HFFc6 (cell line): Measurements from ENCODE around the gene SLC39A9. TPM values are rescaled to one million over a fixed set of nuclear protein-coding genes. Genes with fewer than 3 reads are reported as not detected.

ENCODE experiments used
- DNase-seq: peaks from one replicate; pipeline ENCODE4 v3.0.0-alpha.2; 2018
- H3K27ac Mint-ChIP-seq: 2 replicates; pipeline ENCODE4 v1.8.0; 2020; ENCODE audit warnings: mild to moderate bottlenecking, mixed read lengths
- H3K27me3 Mint-ChIP-seq: 2 replicates; pipeline ENCODE4 v1.8.0; 2021; ENCODE audit warnings: mild to moderate bottlenecking, moderate library complexity, mixed read lengths; ENCODE audit not compliant: insufficient read depth
- H3K36me3 Mint-ChIP-seq: 2 replicates; pipeline ENCODE4 v1.8.0; 2021; ENCODE audit warnings: low read depth, mixed read lengths
- H3K4me1 Mint-ChIP-seq: 2 replicates; pipeline ENCODE4 v1.8.0; 2020; ENCODE audit warnings: low read depth, mixed read lengths
- H3K4me3 Mint-ChIP-seq: 2 replicates; pipeline ENCODE4 v1.8.0; 2020; ENCODE audit warnings: mild to moderate bottlenecking, moderate library complexity, mixed read lengths
- H3K9me3 Mint-ChIP-seq: 2 replicates; pipeline ENCODE4 v1.8.0; 2020; ENCODE audit warnings: mild to moderate bottlenecking, mixed read lengths
- total RNA-seq, 6 experiments: library from RNA; stranded (reverse); fragmentation: NEBNext Ultra II Directional; extraction: Animal tissue kit (Norgen Biotek cat#: 25700); gene quantifications; 2 replicates in 1 of 6; 3 replicates in 5 of 6; pipeline ENCODE4 v1.2.3, GENCODE V29; 2021
- TF ChIP-seq, protein P1 (sequence below): fragments of 200-600 bp; sonication (generic); IDR thresholded peaks from 2 replicates; pipeline ENCODE4 v1.5.0; 2021; ENCODE audit warnings: antibody characterized with exemption, mild to moderate bottlenecking

Gene SLC39A9
- total RNA-seq, 6 experiments from 2014 or later, result 58.8 to 88.5 (median 73.3) TPM

DNA sequence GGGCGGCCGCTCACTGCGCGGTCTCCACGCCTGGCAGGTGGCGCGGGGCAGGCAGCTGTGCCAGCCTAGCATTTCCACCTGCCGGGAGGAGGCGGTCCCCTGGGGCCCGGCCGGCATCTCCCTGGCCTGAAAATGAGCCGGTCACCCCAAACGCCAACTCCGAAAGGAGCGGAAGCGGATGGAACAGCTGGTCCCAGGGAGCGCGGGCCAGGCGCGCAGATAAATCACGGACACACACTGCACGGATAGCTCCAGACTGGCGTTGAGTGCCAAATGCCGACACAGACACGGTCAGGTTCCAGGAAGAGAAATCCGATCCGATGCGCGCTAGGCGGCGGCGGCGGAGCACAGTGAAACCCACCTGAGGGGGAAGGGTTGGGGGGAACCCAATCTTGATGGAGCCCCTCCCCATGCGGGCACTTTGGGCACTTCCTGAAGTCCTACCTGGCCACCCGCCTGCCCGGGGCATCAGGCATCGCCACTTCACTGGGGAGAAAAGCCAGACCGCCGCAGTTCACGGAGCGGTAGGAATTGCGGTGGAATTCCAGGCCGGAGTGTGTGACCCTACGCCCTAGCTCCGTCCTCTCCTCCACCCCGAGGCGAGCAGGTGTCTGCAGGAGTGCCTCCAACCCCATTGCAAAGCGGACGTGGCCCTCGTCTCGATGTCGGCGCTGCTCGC lies 85.4 kb downstream of the SLC39A9 start:
- no peaks in the 10 kb centered on the region for H3K4me1 Mint-ChIP-seq
- DNase-seq, result no peak
- no peak overlapping the region for H3K27ac Mint-ChIP-seq
- H3K36me3 Mint-ChIP-seq, result no peaks in the 10 kb centered on the region
- H3K27me3 Mint-ChIP-seq, result peaks cover 49% of the 10 kb centered on the region
- TF ChIP-seq, protein P1, sequence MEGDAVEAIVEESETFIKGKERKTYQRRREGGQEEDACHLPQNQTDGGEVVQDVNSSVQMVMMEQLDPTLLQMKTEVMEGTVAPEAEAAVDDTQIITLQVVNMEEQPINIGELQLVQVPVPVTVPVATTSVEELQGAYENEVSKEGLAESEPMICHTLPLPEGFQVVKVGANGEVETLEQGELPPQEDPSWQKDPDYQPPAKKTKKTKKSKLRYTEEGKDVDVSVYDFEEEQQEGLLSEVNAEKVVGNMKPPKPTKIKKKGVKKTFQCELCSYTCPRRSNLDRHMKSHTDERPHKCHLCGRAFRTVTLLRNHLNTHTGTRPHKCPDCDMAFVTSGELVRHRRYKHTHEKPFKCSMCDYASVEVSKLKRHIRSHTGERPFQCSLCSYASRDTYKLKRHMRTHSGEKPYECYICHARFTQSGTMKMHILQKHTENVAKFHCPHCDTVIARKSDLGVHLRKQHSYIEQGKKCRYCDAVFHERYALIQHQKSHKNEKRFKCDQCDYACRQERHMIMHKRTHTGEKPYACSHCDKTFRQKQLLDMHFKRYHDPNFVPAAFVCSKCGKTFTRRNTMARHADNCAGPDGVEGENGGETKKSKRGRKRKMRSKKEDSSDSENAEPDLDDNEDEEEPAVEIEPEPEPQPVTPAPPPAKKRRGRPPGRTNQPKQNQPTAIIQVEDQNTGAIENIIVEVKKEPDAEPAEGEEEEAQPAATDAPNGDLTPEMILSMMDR, result no peak
- no peak overlapping the region for H3K4me3 Mint-ChIP-seq
- no peaks in the 10 kb centered on the region for H3K9me3 Mint-ChIP-seq

DNA sequence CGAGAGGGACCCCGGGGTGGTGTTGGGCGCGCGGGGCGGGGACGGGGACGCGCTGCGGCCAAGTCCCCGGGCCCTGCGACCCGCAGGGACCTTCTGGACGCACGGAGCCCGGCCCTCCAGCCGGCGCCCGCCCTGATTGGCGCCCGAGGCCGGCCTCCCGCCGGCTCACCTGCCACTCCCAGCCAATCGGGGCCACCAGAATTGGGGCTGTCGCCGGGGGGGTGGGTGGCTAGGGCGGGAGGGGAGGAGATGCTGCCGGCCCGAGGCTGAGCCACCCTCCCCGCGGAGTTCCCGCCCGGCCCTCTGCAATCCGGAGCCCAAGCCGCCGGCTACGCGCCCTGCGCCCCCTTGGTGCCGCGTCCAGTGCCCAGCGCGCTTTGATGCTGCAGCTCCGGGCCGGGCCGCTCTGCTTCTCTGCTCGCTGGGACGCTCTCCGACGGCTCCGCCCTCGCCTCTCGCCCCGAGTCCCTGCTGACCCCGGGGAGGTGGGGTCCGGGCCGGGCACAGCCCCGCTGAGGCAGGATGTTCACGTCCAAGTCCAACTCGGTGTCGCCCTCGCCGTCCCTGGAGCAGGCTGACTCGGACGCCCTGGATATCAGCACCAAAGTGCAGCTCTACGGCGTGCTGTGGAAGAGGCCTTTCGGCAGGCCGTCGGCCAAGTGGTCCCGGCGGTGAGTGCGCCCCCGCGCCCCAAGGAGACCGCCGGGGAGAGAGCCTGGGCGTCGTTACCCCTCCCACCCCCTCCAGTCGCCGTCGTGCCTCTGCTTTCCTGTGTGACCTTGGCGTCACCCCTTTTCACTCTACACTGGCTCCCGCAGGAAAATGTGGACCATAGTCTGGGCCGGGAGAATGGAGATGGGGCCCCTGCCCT lies 86.2 kb downstream of the SLC39A9 start, which contains the start of gene PLEKHD1:
Gene PLEKHD1, plus strand, starts transcription at position 285 of the 871 bp plus-strand sequence. Its CDS starts 238 bp downstream, at position 523.
- TF ChIP-seq, protein P1, result no peak
- no peaks in the 10 kb centered on the region for H3K36me3 Mint-ChIP-seq
- no peak within 1 kb of the TSS for H3K27ac Mint-ChIP-seq
- no peaks in the 10 kb centered on the region for H3K4me1 Mint-ChIP-seq
- DNase-seq, result no peak
- peaks cover 51% of the 10 kb centered on the region for H3K27me3 Mint-ChIP-seq
- H3K9me3 Mint-ChIP-seq, result no peaks in the 10 kb centered on the region
- no peak within 1 kb of the TSS for H3K4me3 Mint-ChIP-seq

DNA sequence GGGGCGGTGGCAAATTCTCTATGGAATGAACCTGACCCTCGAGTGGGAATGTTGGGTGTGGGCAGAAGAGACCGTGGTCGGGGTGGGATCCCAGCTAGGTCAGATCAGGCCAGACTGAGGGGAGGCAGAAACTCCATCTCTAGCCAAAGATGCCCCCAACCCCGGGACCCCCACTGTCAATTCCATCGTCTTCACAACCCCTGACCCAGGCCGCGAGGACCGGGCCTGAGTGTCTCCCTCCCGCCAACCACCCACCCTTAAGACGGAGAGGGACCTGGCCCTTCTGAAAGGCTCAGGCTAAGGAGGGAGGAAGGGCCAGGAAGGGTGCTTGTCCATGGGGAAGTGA lies 86.8 kb downstream of the SLC39A9 start:
- TF ChIP-seq, protein P1, result no peak
- Mint-ChIP-seq H3K4me3 (no peak overlapping the region), H3K27ac (no peak overlapping the region), H3K36me3 (no peaks in the 10 kb centered on the region), H3K9me3 (no peaks in the 10 kb centered on the region), H3K4me1 (no peaks in the 10 kb centered on the region), H3K27me3 (peaks cover 55% of the 10 kb centered on the region)
- DNase-seq, result no peak

DNA sequence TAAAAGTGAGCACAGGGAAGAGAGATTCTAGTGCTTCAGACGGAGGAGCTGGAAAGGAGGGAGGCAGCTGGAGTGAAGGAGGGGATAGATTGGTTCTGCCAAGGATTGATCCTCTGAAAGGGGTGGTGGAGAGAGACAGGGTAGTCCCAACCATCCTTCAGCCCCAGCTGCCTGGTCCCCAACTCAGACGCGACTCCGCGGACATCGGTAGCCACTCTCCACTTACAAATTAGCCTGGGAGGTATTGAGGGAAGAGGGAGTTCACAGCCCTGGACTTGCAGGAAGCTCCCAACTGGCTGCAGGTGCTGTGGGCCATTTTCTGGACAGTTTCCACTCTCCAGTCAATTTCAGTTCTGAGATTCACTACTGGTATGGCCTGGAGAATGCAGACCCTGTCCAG lies 87.2 kb downstream of the SLC39A9 start:
- no peak for DNase-seq
- TF ChIP-seq, protein P1, result no peak
- Mint-ChIP-seq H3K36me3 (no peaks in the 10 kb centered on the region), H3K4me3 (no peak overlapping the region), H3K4me1 (no peaks in the 10 kb centered on the region), H3K9me3 (no peaks in the 10 kb centered on the region), H3K27ac (no peak overlapping the region), H3K27me3 (peaks cover 58% of the 10 kb centered on the region)

DNA sequence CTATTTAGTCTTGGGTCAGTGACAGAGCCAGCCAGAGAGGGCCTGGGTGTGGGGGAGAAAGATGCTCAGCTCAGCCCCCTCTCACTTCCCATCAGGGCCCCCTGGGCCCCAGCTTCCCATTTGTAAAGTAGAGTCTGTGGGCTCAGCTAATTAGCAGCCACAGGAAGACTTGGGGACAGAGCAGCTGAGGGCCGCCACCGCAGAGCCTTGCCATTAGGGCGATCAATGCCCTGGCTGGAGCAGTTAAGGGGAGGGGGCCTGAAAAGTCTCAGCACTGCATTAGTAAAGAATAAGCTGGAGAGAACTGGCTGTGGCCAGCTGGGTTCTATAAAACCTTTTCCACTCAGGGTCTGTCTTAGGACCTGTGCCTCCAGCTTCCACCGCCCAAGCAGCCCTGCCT lies 88.7 kb downstream of the SLC39A9 start:
- Mint-ChIP-seq H3K27ac (no peak overlapping the region), H3K9me3 (no peaks in the 10 kb centered on the region), H3K4me1 (no peaks in the 10 kb centered on the region), H3K36me3 (no peaks in the 10 kb centered on the region), H3K4me3 (no peak overlapping the region), H3K27me3 (peaks cover 58% of the 10 kb centered on the region)
- no peak for DNase-seq
- TF ChIP-seq, protein P1, result no peak
